ENCODE results near the gene CTTNBP2.

- no peak for TF ChIP-seq POLR2A (IDR thresholded peaks at IDR 0.05)
- TF ChIP-seq CTCF (IDR thresholded peaks at IDR 0.05): no peak
- no peak for TF ChIP-seq EP300 (IDR thresholded peaks at IDR 0.05)
Measured at GRCh38 chr7:117764031-117764430, 109.2 kb downstream of the CTTNBP2 start.
